CD14-positive monocyte (primary cell): ENCODE data around the gene HUWE1. TPM values are rescaled to one million over a fixed set of nuclear protein-coding genes. Genes with fewer than 3 reads are reported as not detected.

Source experiments
- DNase-seq, 3 donors: peaks; one replicate each; pipeline ENCODE4 v3.0.0-alpha.2; 2011 to 2022
- H2AFZ ChIP-seq: 2 replicates; pipeline ENCODE4 v1.6.0; 2012; ENCODE audit warnings: mild to moderate bottlenecking, low read depth, low read length, inconsistent platforms; ENCODE audit not compliant: insufficient read depth, poor library complexity, severe bottlenecking
- H3K27ac ChIP-seq, 2 donors: 1 replicate in 1 of 2; 2 replicates in 1 of 2; pipeline ENCODE4 v1.5.1; 2012 to 2013; ENCODE audit warnings: low read length in 2 of 2, control low read depth in 1 of 2, inconsistent platforms in 1 of 2, low read depth in 1 of 2, mild to moderate bottlenecking in 1 of 2
- H3K27me3 ChIP-seq, 2 donors: one replicate each; pipeline versions ENCODE4 v1.6.0 to v1.6.1; 2011 to 2013; ENCODE audit warnings: low read length in 2 of 2; ENCODE audit not compliant: control insufficient read depth in 2 of 2, insufficient read depth in 2 of 2
- H3K36me3 ChIP-seq, 2 donors: replicated peaks in 1 of 2; 1 replicate in 1 of 2; 2 replicates in 1 of 2; pipeline versions ENCODE4 v1.5.1 to v1.6.1; 2012 to 2013; ENCODE audit warnings: low read length in 2 of 2, control low read depth in 1 of 2, inconsistent platforms in 1 of 2, mild to moderate bottlenecking in 1 of 2; ENCODE audit not compliant: insufficient read depth in 2 of 2, control insufficient read depth in 1 of 2
- H3K4me1 ChIP-seq, 2 donors: 1 replicate in 1 of 2; 2 replicates in 1 of 2; pipeline versions ENCODE4 v1.5.1 to v1.6.1; 2012 to 2013; ENCODE audit warnings: low read length in 2 of 2, control low read depth in 1 of 2, inconsistent platforms in 1 of 2, mild to moderate bottlenecking in 1 of 2, moderate library complexity in 1 of 2; ENCODE audit not compliant: insufficient read depth in 2 of 2, control insufficient read depth in 1 of 2
- H3K4me2 ChIP-seq: replicated peaks from 2 replicates; pipeline ENCODE3; 2012; ENCODE audit warnings: low read length, moderate library complexity, mild to moderate bottlenecking; ENCODE audit not compliant: poor library complexity, severe bottlenecking; ENCODE audit errors: extremely low read depth
- H3K4me3 ChIP-seq, 3 experiments: fragments of 200-600 bp in 1 of 3; sonication (generic) in 1 of 3; replicated peaks in 1 of 3; 1 replicate in 2 of 3; 2 replicates in 1 of 3; pipeline ENCODE4 v1.5.1; 2011 to 2013; ENCODE audit warnings: low read length in 3 of 3, mild to moderate bottlenecking in 3 of 3, control low read depth in 2 of 3, low read depth in 2 of 3, inconsistent platforms in 1 of 3, moderate library complexity in 1 of 3
- H3K79me2 ChIP-seq: 2 replicates; pipeline ENCODE4 v1.6.0; 2012; ENCODE audit warnings: mild to moderate bottlenecking, control low read depth, inconsistent platforms, low read length, moderate library complexity; ENCODE audit not compliant: insufficient read depth
- H3K9ac ChIP-seq: 2 replicates; pipeline ENCODE4 v1.6.0; 2017; ENCODE audit warnings: low read length, mild to moderate bottlenecking; ENCODE audit not compliant: insufficient read depth, poor library complexity, severe bottlenecking
- H3K9me3 ChIP-seq, 2 donors: replicated peaks in 1 of 2; 1 replicate in 1 of 2; 2 replicates in 1 of 2; pipeline versions ENCODE4 v1.5.1 to v1.6.1; 2012 to 2013; ENCODE audit warnings: low read length in 2 of 2, control low read depth in 1 of 2; ENCODE audit not compliant: control insufficient read depth in 1 of 2, insufficient read depth in 1 of 2
- H4K20me1 ChIP-seq: 2 replicates; pipeline ENCODE4 v1.6.0; 2012; ENCODE audit warnings: mild to moderate bottlenecking, low read length, control low read depth, moderate library complexity; ENCODE audit not compliant: insufficient read depth
- H3K27ac Mint-ChIP-seq, 7 donors: one replicate each; pipeline ENCODE4 v1.8.0; 2020; ENCODE audit warnings: mild to moderate bottlenecking in 7 of 7, mixed read lengths in 7 of 7, moderate library complexity in 6 of 7, inconsistent platforms in 2 of 7
- H3K27me3 Mint-ChIP-seq, 3 donors: one replicate each; pipeline ENCODE4 v1.8.0; 2021 to 2022; ENCODE audit warnings: low read depth in 3 of 3, mild to moderate bottlenecking in 3 of 3, mixed read lengths in 3 of 3, moderate library complexity in 3 of 3, inconsistent platforms in 1 of 3
- H3K36me3 Mint-ChIP-seq, 2 donors: one replicate each; pipeline ENCODE4 v1.8.0; 2020; ENCODE audit warnings: mixed read lengths in 2 of 2, inconsistent platforms in 1 of 2, mild to moderate bottlenecking in 1 of 2
- H3K4me1 Mint-ChIP-seq: one replicate; pipeline ENCODE4 v1.8.0; 2020; ENCODE audit warnings: mild to moderate bottlenecking, mixed read lengths
- H3K4me3 Mint-ChIP-seq, 2 donors: one replicate each; pipeline ENCODE4 v1.8.0; 2020; ENCODE audit warnings: mild to moderate bottlenecking in 2 of 2, mixed read lengths in 2 of 2, moderate library complexity in 1 of 2
- H3K9me3 Mint-ChIP-seq, 7 donors: one replicate each; pipeline ENCODE4 v1.8.0; 2020 to 2022; ENCODE audit warnings: mixed read lengths in 7 of 7, mild to moderate bottlenecking in 6 of 7, moderate library complexity in 6 of 7, inconsistent platforms in 2 of 7
- intact Hi-C, 2 donors: fragments of 100-400 bp; cut with micrococcal nuclease; formaldehyde crosslinking; loops; one replicate each; pipeline versions ENCODE4 v1.15.0 to v1.15.1; 2023
- polyA plus RNA-seq, 3 donors: library from polyadenylated mRNA; depleted of rRNA in 1 of 3; unstranded in 2 of 3; stranded (reverse) in 1 of 3; fragments of 300-500 nt in 2 of 3; fragments of >200 nt in 1 of 3; fragmentation: Illumina TruSeq in 2 of 3; gene quantifications; 1 replicate in 2 of 3; 2 replicates in 1 of 3; pipeline ENCODE4 v1.2.3, GENCODE V29; 2012 to 2021
- TF ChIP-seq, protein P1 (sequence below): fragments of 200-600 bp; IDR thresholded peaks from one replicate; pipeline ENCODE4 v1.8.0; 2022; ENCODE audit warnings: antibody characterized with exemption, mild to moderate bottlenecking

Gene HUWE1
- polyA plus RNA-seq, 3 donors: 1.8 to 31.1 (median 4.3) TPM

DNA sequence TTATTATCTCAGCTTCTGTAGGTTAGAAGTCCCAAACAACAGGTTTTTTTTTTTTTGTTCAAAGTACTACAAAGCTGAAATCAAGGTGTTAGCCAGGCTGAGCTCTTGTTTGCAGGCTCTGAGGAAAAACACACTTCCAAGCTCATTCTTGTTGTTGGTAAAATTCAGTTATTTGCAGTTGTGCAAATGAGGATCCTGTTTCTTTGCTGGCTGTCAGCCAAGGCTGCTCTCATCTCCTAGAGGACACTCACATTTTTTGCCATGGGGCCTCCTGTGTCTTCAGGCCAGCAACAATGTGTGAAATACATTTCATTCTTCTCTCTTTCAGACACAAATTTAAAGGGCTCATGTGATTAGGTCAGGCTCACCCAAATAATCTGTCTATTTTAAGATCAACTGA is 192.1 kb downstream of the HUWE1 start:
- Histone ChIP-seq H3K79me2 (no peaks in the 10 kb centered on the region), H2AFZ (no peak overlapping the region), H3K4me3 (no peak overlapping the region), H3K9me3 (no peaks in the 10 kb centered on the region), H3K27me3 (peaks cover 0 to 5% of the 10 kb centered on the region in 2 donors), H3K27ac (no peak overlapping the region), H3K36me3 (no peaks in the 10 kb centered on the region), H3K4me2 (no peak overlapping the region), H3K4me1 (peaks cover 4% of the 10 kb centered on the region in 2 donors), H4K20me1 (no peaks in the 10 kb centered on the region), H3K9ac (no peak overlapping the region)
- DNase-seq: no peak
- H3K36me3 Mint-ChIP-seq: no peaks in the 10 kb centered on the region
- intact Hi-C loops: no loop called here
- peaks cover 0 to 38% (median 1%) of the 10 kb centered on the region in 3 donors for H3K27me3 Mint-ChIP-seq
- no peak overlapping the region for H3K27ac Mint-ChIP-seq
- TF ChIP-seq, protein P1, sequence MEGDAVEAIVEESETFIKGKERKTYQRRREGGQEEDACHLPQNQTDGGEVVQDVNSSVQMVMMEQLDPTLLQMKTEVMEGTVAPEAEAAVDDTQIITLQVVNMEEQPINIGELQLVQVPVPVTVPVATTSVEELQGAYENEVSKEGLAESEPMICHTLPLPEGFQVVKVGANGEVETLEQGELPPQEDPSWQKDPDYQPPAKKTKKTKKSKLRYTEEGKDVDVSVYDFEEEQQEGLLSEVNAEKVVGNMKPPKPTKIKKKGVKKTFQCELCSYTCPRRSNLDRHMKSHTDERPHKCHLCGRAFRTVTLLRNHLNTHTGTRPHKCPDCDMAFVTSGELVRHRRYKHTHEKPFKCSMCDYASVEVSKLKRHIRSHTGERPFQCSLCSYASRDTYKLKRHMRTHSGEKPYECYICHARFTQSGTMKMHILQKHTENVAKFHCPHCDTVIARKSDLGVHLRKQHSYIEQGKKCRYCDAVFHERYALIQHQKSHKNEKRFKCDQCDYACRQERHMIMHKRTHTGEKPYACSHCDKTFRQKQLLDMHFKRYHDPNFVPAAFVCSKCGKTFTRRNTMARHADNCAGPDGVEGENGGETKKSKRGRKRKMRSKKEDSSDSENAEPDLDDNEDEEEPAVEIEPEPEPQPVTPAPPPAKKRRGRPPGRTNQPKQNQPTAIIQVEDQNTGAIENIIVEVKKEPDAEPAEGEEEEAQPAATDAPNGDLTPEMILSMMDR: no peak
- H3K4me1 Mint-ChIP-seq: peaks cover 14% of the 10 kb centered on the region
- H3K9me3 Mint-ChIP-seq: peaks cover 0 to 2% (median 0%) of the 10 kb centered on the region in 7 donors
- H3K4me3 Mint-ChIP-seq: no peak overlapping the region

DNA sequence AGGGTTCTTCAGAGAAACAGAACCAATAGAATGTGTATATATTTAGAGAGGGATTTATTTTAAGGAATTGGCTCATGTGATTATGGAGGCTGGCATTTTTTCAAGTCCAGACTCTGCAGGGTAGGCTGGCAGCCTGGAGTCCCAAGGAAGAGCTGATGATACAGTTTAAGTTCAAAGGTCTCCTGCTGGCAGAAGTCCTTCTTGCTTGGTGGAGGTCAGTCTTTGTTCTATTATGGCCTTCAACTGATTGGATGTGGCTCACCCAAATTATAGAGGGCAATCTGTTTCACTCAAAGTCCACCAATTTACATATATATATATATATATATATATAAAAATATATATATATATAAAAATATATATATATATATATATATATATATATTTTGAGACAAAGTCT is 200.2 kb downstream of the HUWE1 start:
- Histone ChIP-seq H3K9ac (no peak overlapping the region), H2AFZ (no peak overlapping the region), H3K27me3 (peaks cover 0 to 8% of the 10 kb centered on the region in 2 donors), H4K20me1 (no peaks in the 10 kb centered on the region), H3K4me1 (peaks cover 6 to 9% of the 10 kb centered on the region in 2 donors), H3K4me2 (no peak overlapping the region), H3K27ac (no peak overlapping the region), H3K79me2 (no peaks in the 10 kb centered on the region), H3K4me3 (no peak overlapping the region), H3K9me3 (no peaks in the 10 kb centered on the region), H3K36me3 (no peaks in the 10 kb centered on the region)
- intact Hi-C loops: no loop called here
- H3K36me3 Mint-ChIP-seq: no peaks in the 10 kb centered on the region
- peaks cover 10% of the 10 kb centered on the region for H3K4me1 Mint-ChIP-seq
- TF ChIP-seq, protein P1: no peak
- no peak overlapping the region for H3K4me3 Mint-ChIP-seq
- no peak overlapping the region for H3K27ac Mint-ChIP-seq
- H3K9me3 Mint-ChIP-seq: peaks cover 0 to 2% (median 0%) of the 10 kb centered on the region in 7 donors
- no peak for DNase-seq
- peaks cover 0 to 19% (median 0%) of the 10 kb centered on the region in 3 donors for H3K27me3 Mint-ChIP-seq
